Inferior parietal cortex (tissue), 1 donor: ENCODE results near the gene IRF2BP1.
"Not testable (repeated sequence)": the region's sequence is repeated elsewhere in the genome, so short reads cannot be mapped to it uniquely, and the experiment has no call there.

Experiments
- DNase-seq: peaks from one replicate; pipeline ENCODE4 v3.0.0-alpha.2; 2016; ENCODE audit errors: extremely low spot score

IRF2BP1 gene

DNA sequence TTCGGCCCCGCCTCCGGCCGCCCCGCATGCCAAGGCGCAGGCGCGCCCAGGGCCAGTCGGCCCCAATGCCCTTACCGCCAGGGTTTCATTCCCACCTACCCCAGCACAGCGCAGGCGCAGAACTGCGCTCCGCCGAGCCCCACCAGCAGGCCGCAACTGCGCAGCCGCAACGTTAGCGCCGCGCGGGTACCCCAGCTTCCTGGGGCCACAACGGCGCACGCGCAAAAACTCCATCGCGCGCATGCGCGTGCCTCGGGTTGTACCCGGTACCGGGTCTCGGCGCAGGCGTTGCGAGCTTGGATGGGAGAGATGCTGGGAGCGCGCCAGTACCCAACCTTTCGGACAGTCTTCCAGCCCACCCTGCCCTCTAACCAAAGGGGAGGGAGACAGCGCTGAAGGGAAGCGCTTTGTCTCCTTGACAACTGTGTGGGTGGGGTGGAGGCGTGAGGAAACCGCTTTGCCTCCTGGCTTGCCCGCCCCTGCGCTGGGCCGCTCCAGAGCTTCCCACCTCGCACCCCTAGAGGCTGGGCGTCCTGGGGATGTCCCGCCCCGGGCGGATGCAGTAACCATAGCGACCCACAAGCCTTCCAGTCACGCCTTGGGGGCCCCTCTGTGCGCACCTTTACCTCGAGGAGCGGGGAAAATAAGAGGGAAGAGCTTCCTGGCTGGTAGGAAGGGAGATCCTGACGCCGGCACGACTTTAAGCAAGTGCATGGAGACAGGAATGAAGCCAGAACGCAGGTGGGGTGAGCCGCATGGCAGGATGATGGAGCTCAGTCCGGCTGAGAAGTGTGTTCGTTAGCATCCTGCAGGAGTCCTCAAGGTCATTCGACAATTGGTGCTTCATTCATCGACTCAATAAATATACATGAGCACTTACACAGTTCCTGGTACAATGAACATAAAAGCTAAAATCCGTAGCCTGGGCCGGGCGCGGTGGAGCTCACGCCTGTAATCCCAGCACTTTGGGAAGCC is 17.0 kb upstream of the IRF2BP1 start:
- DNase-seq = peak; percentile 98

DNA sequence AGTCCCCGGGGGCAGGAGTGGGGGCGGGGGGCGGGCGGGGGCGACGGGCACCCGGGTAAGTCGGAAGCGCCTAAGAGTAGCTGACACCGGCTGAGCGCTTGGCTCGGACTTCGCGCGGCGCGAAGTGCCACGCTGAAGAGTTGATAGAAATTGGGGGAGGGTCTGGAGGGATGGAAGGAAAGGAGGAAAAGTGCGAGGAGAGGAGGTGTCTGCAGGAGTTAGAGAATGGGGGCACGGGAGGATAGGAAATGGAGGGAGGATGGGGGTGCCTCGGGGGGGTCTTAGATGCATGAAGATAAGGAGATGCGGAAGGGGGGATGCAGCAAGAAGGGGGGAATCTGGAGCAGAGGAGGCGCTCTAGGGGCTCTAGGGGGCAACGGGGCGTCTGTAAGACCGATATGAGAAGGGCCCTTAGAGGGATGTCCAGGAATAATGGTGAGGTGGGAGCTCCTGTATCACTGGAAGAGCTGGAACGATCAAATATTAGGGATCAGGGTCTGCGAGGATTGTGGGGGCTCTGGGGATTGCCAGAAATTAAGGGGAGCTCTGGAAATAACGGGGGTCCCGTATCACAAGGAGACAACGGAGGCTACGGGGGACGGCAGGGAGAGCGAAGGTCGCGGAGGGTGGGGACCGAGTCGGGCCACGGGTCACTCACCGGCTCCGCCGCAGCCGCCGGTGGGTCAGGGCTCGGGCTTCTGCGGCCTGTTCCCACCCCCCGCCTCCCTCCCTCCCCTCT is 16.1 kb upstream of the IRF2BP1 start, which contains the start of gene MYPOP:
Gene MYPOP, minus strand, starts transcription at position 702 of the 739 bp plus-strand sequence. CDS start 840 bp downstream, outside the sequence.
- no peak for DNase-seq

DNA sequence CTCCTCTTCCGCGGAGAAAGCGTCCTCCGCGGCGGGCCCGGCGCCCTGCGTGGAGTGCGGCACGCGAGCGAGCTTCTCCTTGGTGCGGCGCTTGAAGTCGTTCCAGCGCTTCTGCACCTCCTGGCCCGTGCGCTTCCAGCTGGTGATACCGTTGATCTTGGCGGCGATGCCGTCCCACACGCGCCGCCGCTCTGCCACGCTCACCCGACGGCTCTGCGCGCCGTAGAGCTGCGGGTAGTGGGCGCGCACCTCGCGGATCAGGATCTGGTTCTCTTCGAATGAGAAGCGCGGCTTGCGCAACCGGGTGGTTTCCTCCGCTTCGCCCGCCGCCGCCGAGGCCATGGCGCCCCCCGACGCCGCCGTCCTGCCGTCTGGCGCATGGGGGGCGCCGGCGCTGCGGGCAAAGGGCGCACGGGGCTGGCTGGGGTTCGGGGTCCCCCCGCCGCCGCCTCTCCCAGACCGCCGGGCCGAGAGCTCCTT is 15.5 kb upstream of the IRF2BP1 start:
- no peak for DNase-seq

DNA sequence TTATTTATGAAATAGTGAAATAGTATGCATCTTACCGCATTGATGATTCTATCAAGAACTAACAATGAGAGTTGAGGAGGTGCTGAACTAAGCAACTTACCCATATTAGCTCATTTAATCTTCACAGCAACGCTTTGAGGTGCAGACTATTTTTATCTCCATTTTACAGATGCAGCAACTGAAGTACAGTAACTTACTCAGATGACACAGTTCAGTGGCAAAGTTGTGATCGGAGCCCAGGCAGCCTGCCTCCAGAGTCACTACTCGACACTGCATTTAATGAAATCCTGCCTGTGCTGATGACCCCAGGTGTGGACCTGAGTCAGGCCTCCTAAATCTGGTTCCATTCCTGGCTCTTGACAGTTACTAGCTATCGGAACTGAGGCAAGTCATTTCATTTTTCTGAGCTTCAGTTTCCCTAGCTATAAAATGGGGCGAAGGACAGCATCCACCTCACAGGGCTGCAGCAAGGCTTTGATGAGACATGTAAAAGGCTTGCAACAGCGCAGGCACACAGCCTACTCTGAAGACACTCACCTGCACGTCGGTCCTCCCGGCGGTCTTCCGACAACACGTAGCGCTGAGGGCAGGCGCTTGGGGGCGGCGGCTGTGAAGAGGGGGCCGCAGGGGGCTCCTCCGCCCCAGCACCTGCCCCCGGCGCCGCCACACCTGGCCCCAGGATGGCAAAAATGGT is 14.9 kb upstream of the IRF2BP1 start:
- DNase-seq = no peak

DNA sequence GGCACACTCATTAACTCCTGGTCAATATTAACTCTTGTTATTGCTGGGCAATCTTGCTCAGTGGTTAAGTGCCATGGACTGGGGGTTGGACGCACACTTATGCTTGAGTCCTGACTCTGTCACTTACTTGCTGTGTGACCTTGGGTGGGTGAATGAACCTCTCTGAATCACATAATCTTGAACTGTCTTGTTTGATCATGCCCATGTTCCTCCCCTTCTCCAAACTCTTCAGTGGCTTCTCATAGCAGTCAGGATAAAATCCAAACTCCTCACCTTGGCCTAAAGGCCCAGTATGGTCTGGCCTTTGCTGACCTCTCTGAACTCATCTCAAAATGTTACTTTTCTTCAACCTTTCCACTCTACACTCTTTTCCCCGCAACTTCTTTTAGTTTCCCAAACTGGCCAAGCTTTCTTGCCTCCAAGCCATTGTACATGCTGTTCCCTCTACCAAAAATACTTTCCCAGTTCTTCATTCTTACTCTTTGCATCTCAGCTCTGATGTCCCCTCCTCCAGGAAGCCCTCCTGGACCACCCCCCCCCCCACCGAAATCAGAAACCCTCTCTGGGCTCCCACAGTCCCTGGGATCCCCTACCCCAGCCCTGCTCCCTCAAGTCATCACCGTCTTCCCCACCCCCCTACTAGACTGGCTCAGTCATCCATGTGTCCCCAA is 14.1 kb upstream of the IRF2BP1 start:
- DNase-seq = no peak

DNA sequence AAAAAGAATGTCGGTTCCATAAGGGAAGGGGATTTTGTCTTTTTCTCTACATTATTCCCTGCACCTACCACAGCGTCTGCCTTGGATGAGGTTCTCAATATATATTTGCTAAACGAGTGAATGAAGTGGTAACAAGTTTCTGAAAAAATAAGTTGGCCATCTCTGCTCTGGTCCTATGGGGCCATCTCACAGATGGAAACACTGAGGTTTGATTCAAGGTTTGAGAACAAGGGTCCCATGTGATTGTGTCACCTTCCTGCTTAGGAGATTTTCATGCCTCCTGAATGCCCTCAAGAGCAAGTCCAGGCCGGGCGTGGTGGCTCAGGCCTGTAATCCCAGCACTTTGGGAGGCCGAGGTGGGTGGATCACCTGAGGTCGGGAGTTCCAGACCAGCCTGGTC is 13.3 kb upstream of the IRF2BP1 start:
- no peak for DNase-seq

DNA sequence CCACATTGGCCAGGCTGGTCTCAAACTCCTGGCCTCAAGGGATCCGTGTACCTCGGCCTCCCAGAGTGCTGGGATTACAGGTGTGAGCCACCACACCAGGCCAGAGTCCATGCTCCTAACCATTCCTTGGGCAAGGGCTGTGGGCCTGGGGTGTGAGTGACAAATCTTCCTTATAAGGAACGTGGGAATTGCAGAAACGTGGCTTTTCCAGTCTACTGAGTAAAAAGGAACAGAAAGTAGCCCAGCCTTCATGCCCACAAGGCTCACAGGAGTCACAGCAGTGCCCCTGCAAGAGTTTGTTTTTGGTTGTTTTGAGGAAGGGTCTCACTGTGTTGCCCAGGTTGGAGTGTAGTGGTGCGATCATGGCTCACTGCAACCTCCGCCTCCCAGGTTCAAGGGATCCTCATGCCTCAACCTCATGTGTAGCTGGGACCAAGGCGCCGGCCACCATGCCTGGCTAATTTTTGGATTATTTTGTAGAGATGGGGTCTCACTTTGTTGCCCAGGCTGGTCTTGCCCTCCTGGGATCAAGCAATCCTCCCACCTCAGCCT is 11.4 kb upstream of the IRF2BP1 start:
- DNase-seq = no peak

DNA sequence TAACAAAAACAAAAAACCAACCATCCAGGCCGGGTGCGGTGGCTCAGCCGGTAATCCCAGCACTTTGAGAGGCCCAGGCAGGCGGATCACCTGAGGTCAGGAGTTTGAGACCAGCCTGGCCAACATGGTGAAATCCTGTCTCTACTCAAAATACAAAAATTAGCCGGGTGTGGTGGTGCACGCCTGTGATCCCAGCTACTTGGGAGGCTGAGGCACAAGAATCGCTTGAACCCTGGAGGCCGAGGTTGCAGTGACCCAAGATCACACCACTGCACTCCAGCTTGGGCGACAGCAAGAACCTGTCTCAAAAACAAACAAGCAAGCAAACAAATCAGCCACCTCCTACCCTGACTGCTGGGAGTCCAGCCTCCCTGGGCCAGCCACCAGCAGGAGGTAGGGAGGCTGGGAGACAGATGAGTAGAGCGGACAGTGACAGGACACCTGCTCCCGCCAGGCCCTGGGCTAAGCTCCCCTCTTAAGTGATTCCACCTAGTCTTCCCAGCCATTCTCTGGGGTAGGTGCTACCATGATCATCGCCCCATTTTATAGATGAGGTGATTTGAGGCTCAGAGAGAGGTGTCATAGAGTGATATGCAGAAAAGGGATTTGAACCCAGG is 10.2 kb upstream of the IRF2BP1 start:
- not testable (repeated sequence) for DNase-seq

DNA sequence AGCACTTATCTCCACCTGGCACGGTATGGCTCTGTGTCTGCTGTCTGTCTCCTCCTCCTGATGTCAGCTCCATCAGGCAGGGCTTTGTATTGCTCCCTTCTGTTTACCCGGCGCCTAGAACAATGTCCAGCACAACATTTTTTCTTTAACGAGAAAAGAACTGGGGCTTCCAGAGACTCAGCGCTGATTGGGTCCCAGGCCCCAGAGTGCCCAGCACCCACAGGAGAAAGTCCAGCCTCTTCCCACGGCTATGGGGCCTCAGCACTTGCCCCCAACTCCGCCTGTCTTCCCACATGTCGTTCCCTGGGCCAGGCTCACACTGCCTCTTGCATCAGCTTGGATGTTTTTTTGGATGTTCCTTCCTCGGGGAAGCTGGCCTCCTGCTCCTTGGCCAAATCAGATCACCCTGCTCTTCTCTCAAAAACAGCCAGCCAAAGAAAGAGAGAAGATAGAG is 9.6 kb upstream of the IRF2BP1 start:
- DNase-seq = no peak

DNA sequence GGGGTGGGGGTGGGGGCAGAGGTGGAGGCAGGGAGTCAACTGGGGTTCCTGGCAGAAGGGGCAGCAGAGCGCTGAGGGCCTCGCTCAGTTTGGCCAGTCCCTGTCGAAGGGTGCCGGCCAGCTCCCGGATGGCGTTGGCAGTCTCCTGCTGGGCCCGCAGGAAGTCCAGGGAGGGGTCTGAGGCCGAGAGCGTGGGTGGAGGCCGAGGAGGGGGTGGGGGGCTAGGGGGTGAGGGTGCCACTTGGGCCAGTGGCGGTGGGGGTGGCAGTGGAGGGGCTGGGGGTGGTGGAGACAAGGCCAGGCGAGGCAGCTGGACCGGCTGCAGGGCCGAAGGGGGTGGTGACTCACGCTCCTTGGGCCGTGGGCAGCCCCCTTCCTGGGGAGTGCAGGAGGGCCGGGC is 4.9 kb upstream of the IRF2BP1 start:
- no peak for DNase-seq

DNA sequence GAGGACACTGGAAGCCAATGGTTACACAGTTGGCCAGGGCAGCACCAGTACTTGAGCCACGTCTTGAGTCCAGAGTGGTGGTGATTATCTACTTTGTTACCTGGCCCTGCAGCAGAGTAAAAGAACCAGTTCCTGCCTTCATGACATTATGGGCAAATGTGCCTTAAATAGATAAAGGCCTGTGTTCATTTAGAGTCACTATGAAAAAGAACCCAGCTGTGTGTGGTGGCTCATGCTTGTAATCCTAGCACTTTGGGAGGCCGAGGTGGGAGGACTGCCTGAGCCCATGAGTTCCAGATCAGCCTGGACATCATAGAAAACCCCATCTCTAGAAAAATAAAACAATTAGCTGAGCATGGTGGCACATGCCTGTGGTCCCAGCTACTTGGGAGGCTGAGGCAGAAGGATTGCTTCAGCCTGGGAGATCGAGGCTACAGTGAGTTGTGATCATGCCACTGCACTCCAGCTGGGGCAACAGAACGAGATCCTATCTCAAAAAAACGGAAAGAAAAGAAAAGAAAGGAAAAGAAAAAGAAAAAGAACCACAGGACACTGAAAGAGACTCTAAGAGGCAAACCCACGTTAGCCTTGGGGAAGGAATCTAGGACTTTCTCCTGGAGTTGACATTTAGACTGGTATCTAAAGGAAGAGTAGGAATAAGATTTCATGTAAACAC is 3.4 kb upstream of the IRF2BP1 start:
- DNase-seq = no peak

DNA sequence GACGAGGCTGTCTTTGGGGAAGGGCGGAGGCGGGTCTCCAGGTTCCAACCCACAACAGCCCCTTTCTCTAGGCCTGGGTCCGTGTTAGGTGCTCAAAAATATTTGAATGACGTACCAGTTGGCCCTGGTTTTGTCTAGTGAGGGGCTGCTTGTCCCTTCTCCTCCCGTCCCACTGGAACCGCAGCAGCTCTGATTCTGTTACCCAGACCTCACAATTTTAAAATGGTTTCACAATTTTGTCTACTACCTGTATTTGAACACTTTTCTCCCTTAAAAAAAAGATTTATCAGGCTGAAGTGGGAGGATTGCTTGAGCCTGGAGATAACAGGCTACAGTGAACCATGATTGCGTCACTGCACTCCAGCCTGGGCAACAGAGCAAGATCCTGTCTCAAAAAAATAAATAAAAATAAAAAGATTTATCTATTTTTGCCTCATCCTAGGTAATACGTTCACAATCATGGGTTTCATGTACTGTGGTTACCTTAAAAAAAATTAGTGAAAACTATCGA is 1.3 kb upstream of the IRF2BP1 start:
- DNase-seq = no peak

DNA sequence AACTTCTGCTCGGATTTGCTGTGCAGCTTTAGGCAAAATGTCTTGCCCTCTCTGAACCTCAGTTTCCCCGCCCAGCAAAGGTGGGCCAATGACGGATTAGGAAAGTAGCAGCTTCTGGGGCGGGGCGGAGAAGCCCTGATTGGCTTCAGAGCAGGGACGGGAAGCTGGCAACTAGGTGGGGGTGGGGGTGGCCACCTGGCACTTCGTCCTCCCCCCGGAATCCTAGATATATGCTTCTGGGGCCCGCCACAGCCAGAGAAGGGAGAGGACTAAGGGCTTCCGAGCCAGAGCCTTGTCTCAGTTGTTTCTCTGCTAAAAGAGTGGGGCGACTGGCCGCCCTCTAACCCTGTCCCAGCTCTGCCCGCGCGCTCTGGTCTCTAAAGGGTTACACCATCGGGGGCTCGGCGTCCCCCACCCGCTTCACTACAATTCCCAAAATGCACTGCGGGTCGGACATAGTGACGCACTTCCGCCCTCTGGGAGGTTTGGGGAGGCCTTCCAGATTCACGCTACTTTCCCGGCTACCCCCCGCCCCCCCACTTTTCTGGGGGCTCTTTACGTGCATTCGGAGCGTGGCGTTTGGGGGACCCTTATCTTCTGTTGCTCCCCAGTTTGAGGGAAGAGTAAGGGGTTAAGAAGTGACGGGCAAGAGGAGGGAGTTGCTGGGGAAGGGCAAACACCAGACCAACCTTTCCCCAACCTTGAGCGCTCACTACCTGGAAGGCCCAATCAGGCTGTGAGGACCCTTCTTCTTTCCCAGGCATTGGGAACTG is 672 bp upstream of the IRF2BP1 start:
- DNase-seq = peak; percentile 98

DNA sequence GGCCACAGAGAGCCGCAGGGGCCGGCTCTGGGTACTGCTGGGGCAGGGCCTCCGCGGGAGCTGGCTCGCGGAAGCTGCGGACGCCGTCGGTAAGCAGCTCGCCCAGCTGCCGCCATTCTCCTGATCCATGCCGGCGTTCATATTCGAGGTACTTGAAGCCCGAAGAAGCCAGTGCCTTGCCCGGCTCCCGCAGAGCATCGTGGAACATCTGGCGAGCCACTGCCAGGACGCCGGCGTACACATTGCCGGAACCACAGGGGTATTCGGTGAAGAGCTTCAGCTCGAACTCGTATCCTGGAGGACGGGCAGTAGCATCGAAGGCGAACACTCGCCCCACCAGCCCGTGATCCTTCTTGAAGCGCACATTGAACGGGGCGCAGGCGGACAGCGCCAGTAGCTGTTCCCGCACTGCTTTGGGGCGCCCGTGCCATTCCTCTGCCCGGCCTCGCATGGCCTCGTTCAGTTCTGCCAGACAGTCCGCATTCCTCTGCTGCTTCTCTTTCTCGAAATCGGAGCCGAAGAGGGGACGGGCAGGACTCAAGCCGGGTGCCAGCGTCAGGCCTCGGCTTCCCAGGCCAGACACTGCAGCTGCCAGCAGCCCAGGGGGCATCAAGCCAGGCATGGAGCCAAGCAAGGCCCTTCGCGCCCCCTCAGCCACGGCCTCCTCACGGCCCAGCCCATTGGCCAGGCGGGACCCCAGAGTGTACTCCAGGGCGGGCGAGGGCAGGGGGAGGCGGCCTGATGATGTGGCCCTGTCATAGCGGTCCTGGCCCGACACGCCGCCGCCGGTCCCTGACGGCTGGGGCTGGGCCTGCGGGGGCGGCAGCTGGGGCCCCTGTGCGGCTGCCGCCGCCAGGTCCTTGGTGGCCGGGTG is 1.0 kb downstream of the IRF2BP1 start:
- no peak for DNase-seq

DNA sequence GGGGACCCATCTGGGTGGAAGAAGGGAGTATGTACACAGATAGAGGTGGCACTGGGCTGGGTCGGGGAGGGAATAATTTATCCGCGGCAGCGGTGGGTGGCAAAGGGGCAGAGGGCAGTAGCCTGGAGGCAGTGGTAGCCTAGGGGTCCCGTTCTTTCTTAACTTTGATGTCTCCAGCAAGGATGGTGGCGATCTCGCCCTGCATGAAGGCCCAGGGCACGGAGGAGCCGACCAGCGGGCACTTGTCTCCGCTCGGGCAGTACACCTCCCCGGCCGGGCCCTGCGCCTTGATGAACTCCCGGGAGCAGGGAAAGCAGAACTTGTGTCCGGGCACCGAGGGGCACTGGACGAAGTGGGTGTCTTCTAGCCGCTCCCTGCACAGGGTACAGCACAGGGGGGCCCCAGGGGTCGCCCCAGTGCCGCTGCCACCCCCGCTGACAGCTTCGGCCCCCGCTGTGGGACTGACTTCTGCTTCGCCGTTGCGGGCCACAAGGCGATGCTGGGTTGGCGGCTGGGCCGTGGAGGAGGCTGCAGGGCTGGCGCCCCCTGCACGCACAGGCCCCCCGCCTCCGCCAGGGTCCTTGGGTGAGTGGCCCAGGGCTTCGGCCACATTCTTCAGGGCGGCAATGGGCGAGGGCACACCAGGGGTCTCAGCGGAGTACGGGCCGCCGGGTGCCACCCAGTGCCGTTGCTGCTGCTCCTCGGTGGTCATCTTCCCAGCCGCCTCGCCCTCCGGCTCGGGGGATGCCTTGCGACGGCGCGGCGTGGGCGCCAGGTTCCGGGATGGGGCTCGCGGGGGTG is 1.9 kb downstream of the IRF2BP1 start:
- DNase-seq = no peak

DNA sequence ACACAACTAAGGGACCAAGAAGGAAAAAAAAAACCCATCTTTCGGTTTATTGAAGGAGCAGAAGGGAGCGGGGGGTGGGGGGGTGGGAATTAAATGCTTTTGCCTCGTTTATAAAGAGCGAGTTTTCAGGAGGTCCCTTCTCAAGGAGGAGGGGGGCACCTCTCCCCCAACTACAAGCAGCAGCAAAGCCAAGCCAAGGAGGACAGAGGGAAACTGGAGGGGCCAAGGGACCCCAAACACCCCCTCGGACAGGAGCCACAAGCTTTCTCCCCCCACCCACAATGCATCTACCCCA is 2.4 kb downstream of the IRF2BP1 start:
- no peak for DNase-seq
